Subcutaneous adipose tissue (tissue), 4 donors: Measurements from ENCODE around the gene RASSF1. TPM values are rescaled to one million over a fixed set of nuclear protein-coding genes. Genes with fewer than 3 reads are reported as not detected.

Source experiments
- CTCF ChIP-seq: fragments of 450-650 bp; IDR thresholded peaks from one replicate; pipeline ENCODE4 v1.5.1; 2016; ENCODE audit warnings: low read depth, mild to moderate bottlenecking, control low read depth, antibody characterized with exemption, moderate library complexity
- total RNA-seq, 4 donors: library from RNA; depleted of rRNA; stranded (reverse); fragments of >200 nt; gene quantifications; one replicate each; pipeline ENCODE4 v1.1.0, GENCODE V29; 2016

RASSF1 gene
- total RNA-seq, 4 donors from 2014 or later = 37.0 to 62.8 (median 54.1) TPM

GRCh38 chr3:50382722-50383121 is 42.1 kb upstream of the RASSF1 start:
- no peak for TF ChIP-seq CTCF

GRCh38 chr3:50381383-50381782 is 40.7 kb upstream of the RASSF1 start:
- TF ChIP-seq CTCF = no peak

GRCh38 chr3:50380405-50381085 is 39.9 kb upstream of the RASSF1 start:
- no peak for TF ChIP-seq CTCF

GRCh38 chr3:50378757-50379156 is 38.1 kb upstream of the RASSF1 start:
- no peak for TF ChIP-seq CTCF

GRCh38 chr3:50378024-50378423 is 37.4 kb upstream of the RASSF1 start:
- TF ChIP-seq CTCF = no peak

- TF ChIP-seq CTCF = no peak
Observed at GRCh38 chr3:50375258-50375931, 34.8 kb upstream of the RASSF1 start.

GRCh38 chr3:50374363-50375257 is 34.0 kb upstream of the RASSF1 start:
- no peak for TF ChIP-seq CTCF
